Measurements from ENCODE around the gene CD82.

Gene CD82

GRCh38 chr11:44561964-44562734, 3.3 kb upstream of the CD82 start:
- no peak for DNase-seq

- no peak for DNase-seq
Measured at GRCh38 chr11:44562845-44563460, 2.5 kb upstream of the CD82 start.

- DNase-seq = no peak
Measured at GRCh38 chr11:44563711-44564110, 1.8 kb upstream of the CD82 start.

- no peak for DNase-seq
Measured at GRCh38 chr11:44564166-44564565, 1.3 kb upstream of the CD82 start.

- DNase-seq = no peak
Measured at GRCh38 chr11:44564670-44565210, 723 bp upstream of the CD82 start.

GRCh38 chr11:44565953-44566949, 788 bp downstream of the CD82 start:
- DNase-seq = no peak

- no peak for DNase-seq
Measured at GRCh38 chr11:44566952-44567875, 1.8 kb downstream of the CD82 start.

GRCh38 chr11:44567876-44568256, 2.4 kb downstream of the CD82 start:
- no peak for DNase-seq

- DNase-seq = no peak
Measured at GRCh38 chr11:44568331-44568657, 2.8 kb downstream of the CD82 start.

- peak; percentile 73 for DNase-seq
Measured at GRCh38 chr11:44568658-44569473, 3.4 kb downstream of the CD82 start.

- no peak for DNase-seq
Measured at GRCh38 chr11:44570411-44571155, 5.1 kb downstream of the CD82 start.

- DNase-seq = no peak
Measured at GRCh38 chr11:44571871-44572270, 6.4 kb downstream of the CD82 start.

GRCh38 chr11:44572436-44572835, 7.0 kb downstream of the CD82 start:
- DNase-seq = no peak

- DNase-seq = no peak
Measured at GRCh38 chr11:44572884-44573283, 7.4 kb downstream of the CD82 start.

GRCh38 chr11:44573333-44573732, 7.9 kb downstream of the CD82 start:
- no peak for DNase-seq

- no peak for DNase-seq
Measured at GRCh38 chr11:44574610-44575287, 9.3 kb downstream of the CD82 start.

GRCh38 chr11:44575288-44575672, 9.8 kb downstream of the CD82 start:
- DNase-seq = no peak

- DNase-seq = no peak
Measured at GRCh38 chr11:44575962-44576361, 10.5 kb downstream of the CD82 start.

GRCh38 chr11:44576656-44577055, 11.2 kb downstream of the CD82 start:
- no peak for DNase-seq

All from right forelimb (tissue), 1 donor.